Astrocyte (in vitro differentiated cells and primary cell): ENCODE data around the gene ATXN1. TPM values are rescaled to one million over a fixed set of nuclear protein-coding genes. Genes with fewer than 3 reads are reported as not detected.

Experiments used
- DNase-seq: peaks from one replicate; pipeline ENCODE4 v3.0.0-alpha.2; 2010; ENCODE audit warnings: low read depth
- FAIRE-seq: peaks from 2 replicates; lab custom pipeline; 2011; peaks lifted over from hg19 to GRCh38; lab: Jason Lieb, UNC
- H2AFZ ChIP-seq: 2 replicates; pipeline ENCODE4 v1.6.0; 2012; ENCODE audit warnings: low read depth, low read length, inconsistent platforms
- H3K27ac ChIP-seq: 2 replicates; pipeline ENCODE4 v1.5.1; 2011; ENCODE audit warnings: low read depth, low read length, inconsistent platforms
- H3K27me3 ChIP-seq: 2 replicates; pipeline ENCODE4 v1.6.0; 2011; ENCODE audit warnings: low read length, inconsistent platforms; ENCODE audit not compliant: insufficient read depth
- H3K36me3 ChIP-seq: 2 replicates; pipeline ENCODE4 v1.5.1; 2011; ENCODE audit warnings: low read length, inconsistent platforms; ENCODE audit not compliant: insufficient read depth
- H3K4me1 ChIP-seq: 2 replicates; pipeline ENCODE4 v1.5.1; 2011; ENCODE audit warnings: low read length, inconsistent platforms; ENCODE audit not compliant: insufficient read depth
- H3K4me2 ChIP-seq: 2 replicates; pipeline ENCODE4 v1.6.0; 2012; ENCODE audit warnings: low read length, inconsistent platforms
- H3K4me3 ChIP-seq: 2 replicates; pipeline ENCODE4 v1.5.1; 2011; ENCODE audit warnings: low read depth, mild to moderate bottlenecking, low read length, inconsistent platforms; ENCODE audit not compliant: insufficient read depth
- H3K79me2 ChIP-seq: 2 replicates; pipeline ENCODE4 v1.6.0; 2012; ENCODE audit warnings: mild to moderate bottlenecking, low read length, inconsistent platforms; ENCODE audit not compliant: insufficient read depth
- H3K9ac ChIP-seq: 2 replicates; pipeline ENCODE4 v1.6.0; 2012; ENCODE audit warnings: mild to moderate bottlenecking, low read length, inconsistent platforms
- H3K9me3 ChIP-seq: 2 replicates; pipeline ENCODE4 v1.5.1; 2012; ENCODE audit warnings: low read depth, mild to moderate bottlenecking, low read length, inconsistent platforms; ENCODE audit not compliant: insufficient read depth
- H4K20me1 ChIP-seq: 2 replicates; pipeline ENCODE4 v1.6.0; 2012; ENCODE audit warnings: low read length, inconsistent platforms; ENCODE audit not compliant: insufficient read depth
- H3K27ac Mint-ChIP-seq: one replicate; pipeline ENCODE4 v1.8.0; 2021; ENCODE audit warnings: mild to moderate bottlenecking, mixed read lengths; ENCODE audit not compliant: unreplicated experiment
- H3K27me3 Mint-ChIP-seq: one replicate; pipeline ENCODE4 v1.8.0; 2021; ENCODE audit warnings: low read depth, mixed read lengths; ENCODE audit not compliant: unreplicated experiment
- H3K36me3 Mint-ChIP-seq: one replicate; pipeline ENCODE4 v1.8.0; 2021; ENCODE audit warnings: low read depth, mixed read lengths; ENCODE audit not compliant: unreplicated experiment
- H3K4me1 Mint-ChIP-seq: one replicate; pipeline ENCODE4 v1.8.0; 2021; ENCODE audit warnings: low read depth, mixed read lengths; ENCODE audit not compliant: unreplicated experiment
- H3K4me3 Mint-ChIP-seq: one replicate; pipeline ENCODE4 v1.8.0; 2021; ENCODE audit warnings: mild to moderate bottlenecking, moderate library complexity, mixed read lengths; ENCODE audit not compliant: unreplicated experiment
- H3K9me3 Mint-ChIP-seq: one replicate; pipeline ENCODE4 v1.8.0; 2021; ENCODE audit warnings: mild to moderate bottlenecking, mixed read lengths; ENCODE audit not compliant: unreplicated experiment
- CTCF ChIP-seq: IDR thresholded peaks from 2 replicates; pipeline ENCODE4 v1.5.1; 2011; ENCODE audit warnings: low read depth, mild to moderate bottlenecking, inconsistent platforms, low read length, moderate library complexity; ENCODE audit not compliant: insufficient read depth
- EZH2 ChIP-seq: IDR thresholded peaks from 2 replicates; pipeline ENCODE4 v1.6.1; 2012; ENCODE audit warnings: mild to moderate bottlenecking, low read length, inconsistent platforms; ENCODE audit not compliant: insufficient read depth
- total RNA-seq: library from RNA; stranded (reverse); gene quantifications from 2 replicates; pipeline ENCODE4 v1.2.1, GENCODE V29; 2021

Gene ATXN1
- total RNA-seq, 1 donor from 2014 or later: 70.9 TPM

DNA sequence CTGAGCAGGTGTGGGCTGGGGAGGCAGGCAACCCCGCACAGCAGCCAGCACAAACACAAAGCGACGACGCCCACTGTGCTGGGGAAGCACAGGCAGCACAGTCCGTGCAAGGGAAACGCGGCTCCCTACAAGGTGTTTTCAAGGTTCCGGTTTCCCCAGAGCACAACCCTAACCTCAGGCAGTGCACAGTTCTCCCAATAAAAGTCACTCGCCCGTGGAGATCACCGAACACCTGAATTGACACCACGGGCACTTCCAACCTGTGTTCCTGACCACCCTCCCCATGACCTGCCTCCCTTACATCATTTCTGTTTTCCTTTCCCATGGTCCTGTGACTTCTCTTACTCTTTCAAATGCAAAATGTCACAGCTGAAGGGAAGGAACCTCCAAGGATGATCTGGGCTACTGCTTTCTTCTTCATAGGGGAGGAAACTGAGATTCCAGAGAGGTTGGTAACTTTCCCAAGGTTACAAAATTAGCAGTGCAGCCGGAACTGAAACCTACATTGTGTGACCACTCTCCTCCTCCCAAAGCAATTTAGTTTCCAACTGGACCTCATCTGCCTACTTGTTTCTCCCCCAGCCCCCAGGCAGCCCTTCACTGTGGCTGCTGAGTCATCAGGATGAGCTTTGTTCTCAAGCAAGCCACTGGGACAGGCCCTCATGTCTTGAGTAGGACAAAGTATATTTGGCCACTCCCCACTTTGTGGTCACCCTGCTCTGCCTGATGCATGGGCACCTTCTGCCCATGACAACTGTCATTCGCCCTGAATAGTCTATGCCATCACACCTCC is 125.3 kb downstream of the ATXN1 start:
- H3K9me3 Mint-ChIP-seq: no peaks in the 10 kb centered on the region
- Histone ChIP-seq H3K4me1 (peaks cover 26% of the 10 kb centered on the region), H3K9ac (no peak overlapping the region), H3K4me3 (no peak overlapping the region), H3K79me2 (peaks cover 15% of the 10 kb centered on the region), H4K20me1 (peaks cover 10% of the 10 kb centered on the region), H3K27ac (peak overlapping the region; percentile 35), H3K4me2 (peak overlapping the region; percentile 43), H3K27me3 (no peaks in the 10 kb centered on the region), H2AFZ (no peak overlapping the region), H3K9me3 (no peaks in the 10 kb centered on the region), H3K36me3 (no peaks in the 10 kb centered on the region)
- DNase-seq (peak; percentile 87), FAIRE-seq (no peak)
- H3K4me1 Mint-ChIP-seq: peaks cover 47% of the 10 kb centered on the region
- H3K4me3 Mint-ChIP-seq: peak overlapping the region; percentile 43
- H3K27me3 Mint-ChIP-seq: no peaks in the 10 kb centered on the region
- no peak for TF ChIP-seq CTCF
- TF ChIP-seq EZH2: no peak
- H3K27ac Mint-ChIP-seq: peak overlapping the region; percentile 75
- H3K36me3 Mint-ChIP-seq: peaks cover 15% of the 10 kb centered on the region

- Histone ChIP-seq H3K27ac (peak overlapping the region; percentile 35), H4K20me1 (peaks cover 10% of the 10 kb centered on the region), H3K9me3 (no peaks in the 10 kb centered on the region), H3K27me3 (no peaks in the 10 kb centered on the region), H3K4me2 (no peak overlapping the region), H3K79me2 (peaks cover 18% of the 10 kb centered on the region), H3K4me1 (peaks cover 25% of the 10 kb centered on the region), H3K9ac (no peak overlapping the region), H3K4me3 (no peak overlapping the region), H3K36me3 (no peaks in the 10 kb centered on the region), H2AFZ (no peak overlapping the region)
- H3K4me1 Mint-ChIP-seq: peaks cover 46% of the 10 kb centered on the region
- H3K27me3 Mint-ChIP-seq: no peaks in the 10 kb centered on the region
- H3K4me3 Mint-ChIP-seq: peak overlapping the region; percentile 27
- TF ChIP-seq CTCF: no peak
- no peak for TF ChIP-seq EZH2
- no peaks in the 10 kb centered on the region for H3K9me3 Mint-ChIP-seq
- peak overlapping the region; percentile 75 for H3K27ac Mint-ChIP-seq
- peaks cover 13% of the 10 kb centered on the region for H3K36me3 Mint-ChIP-seq
- DNase-seq (no peak), FAIRE-seq (no peak)
These were observed 125.9 kb downstream of the ATXN1 start for GRCh38 chr6:16635291-16635809.

DNA sequence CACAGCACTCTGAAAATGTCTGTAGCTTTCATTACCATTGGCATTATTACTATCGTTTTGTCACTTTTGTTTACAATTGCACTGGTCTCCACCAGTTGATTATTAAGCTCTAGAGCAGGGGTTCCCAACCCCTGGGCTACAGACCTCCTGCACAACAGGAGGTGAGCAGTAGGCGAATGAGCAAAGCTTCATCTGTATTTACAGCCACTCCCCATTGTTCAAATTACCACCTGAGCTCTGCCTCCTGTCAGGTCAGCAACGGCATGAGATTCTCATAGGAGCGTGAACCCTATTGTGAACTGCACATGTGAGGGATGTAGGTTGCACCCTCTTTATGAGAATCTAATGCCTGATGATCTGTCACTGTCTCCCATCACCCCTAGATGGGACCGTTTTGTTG is 126.4 kb downstream of the ATXN1 start:
- H3K9me3 Mint-ChIP-seq: no peaks in the 10 kb centered on the region
- DNase-seq: no peak
- Histone ChIP-seq H3K27ac (no peak overlapping the region), H3K9me3 (no peaks in the 10 kb centered on the region), H3K36me3 (no peaks in the 10 kb centered on the region), H3K79me2 (peaks cover 22% of the 10 kb centered on the region), H3K4me1 (peaks cover 20% of the 10 kb centered on the region), H3K9ac (no peak overlapping the region), H4K20me1 (peaks cover 10% of the 10 kb centered on the region), H3K27me3 (no peaks in the 10 kb centered on the region), H3K4me3 (no peak overlapping the region), H2AFZ (no peak overlapping the region), H3K4me2 (no peak overlapping the region)
- no peak overlapping the region for H3K4me3 Mint-ChIP-seq
- peak overlapping the region; percentile 38 for H3K27ac Mint-ChIP-seq
- no peaks in the 10 kb centered on the region for H3K27me3 Mint-ChIP-seq
- peaks cover 41% of the 10 kb centered on the region for H3K4me1 Mint-ChIP-seq
- FAIRE-seq: no peak
- peaks cover 17% of the 10 kb centered on the region for H3K36me3 Mint-ChIP-seq
- TF ChIP-seq CTCF (no peak), EZH2 (no peak)
